SK-N-SH treated with all-trans-retinoic acid at 6 μM for 48 hours (cell line): Measurements from ENCODE around the gene PF4V1.

Source experiments
- ARNTL ChIP-seq: fragments of 450-650 bp; formaldehyde crosslinking; IDR thresholded peaks from 2 replicates; pipeline ENCODE4 v1.5.0; 2020; ENCODE audit warnings: low read depth, mild to moderate bottlenecking, moderate library complexity, borderline replicate concordance
- BACH2 ChIP-seq: fragments of 250-450 bp; sonication (Bioruptor Pico); IDR thresholded peaks from 2 replicates; pipeline ENCODE4 v1.9.0; 2021; ENCODE audit warnings: mild to moderate bottlenecking, borderline replicate concordance
- PPARA ChIP-seq: fragments of 250-450 bp; sonication (Bioruptor Pico); IDR thresholded peaks from 2 replicates; pipeline ENCODE4 v1.5.0; 2020; ENCODE audit warnings: mild to moderate bottlenecking, borderline replicate concordance
- RARB ChIP-seq: fragments of 250-450 bp; sonication (Bioruptor Pico); IDR thresholded peaks from 2 replicates; pipeline ENCODE4 v1.8.0; 2021; ENCODE audit warnings: mild to moderate bottlenecking, moderate library complexity
- ZNF565 ChIP-seq: fragments of 450-650 bp; formaldehyde crosslinking; conservative IDR thresholded peaks from 2 replicates; pipeline ENCODE4 v1.5.0; 2020; ENCODE audit warnings: low read depth, mild to moderate bottlenecking, moderate library complexity
- ZNF8 ChIP-seq: fragments of 450-650 bp; formaldehyde crosslinking; IDR thresholded peaks from 2 replicates; pipeline ENCODE4 v1.5.0; 2020; ENCODE audit warnings: mild to moderate bottlenecking, moderate library complexity
- TF ChIP-seq, protein P1 (sequence below): fragments of 250-450 bp; sonication (Bioruptor Pico); IDR thresholded peaks from 2 replicates; pipeline ENCODE4 v1.5.1; 2020; ENCODE audit warnings: low read depth, mild to moderate bottlenecking, moderate library complexity
- TF ChIP-seq, protein P2 (sequence below): fragments of 250-450 bp; sonication (Bioruptor Pico); IDR thresholded peaks from 2 replicates; pipeline ENCODE4 v1.8.0; 2020; ENCODE audit warnings: mild to moderate bottlenecking, moderate library complexity, borderline replicate concordance

DNA sequence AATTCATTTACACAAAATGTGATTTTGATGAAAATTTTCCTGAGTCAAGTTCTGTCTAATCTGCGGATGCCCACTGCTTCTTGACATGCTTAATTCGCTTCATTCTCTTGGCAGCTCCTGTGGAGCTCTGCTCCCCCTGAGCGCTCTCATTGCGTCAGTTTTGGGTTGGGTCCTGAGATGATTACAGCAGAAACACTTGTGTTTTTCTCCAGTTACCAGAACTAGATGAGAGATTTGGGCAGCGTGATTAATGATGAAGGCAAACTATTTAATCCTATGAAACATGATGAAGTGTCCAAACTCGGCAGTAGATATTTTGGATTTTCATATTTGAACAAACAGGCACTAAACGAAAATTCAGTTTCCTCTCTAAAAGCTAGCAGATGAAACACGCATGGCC is 11.9 kb downstream of the PF4V1 start:
- TF ChIP-seq, protein P1, sequence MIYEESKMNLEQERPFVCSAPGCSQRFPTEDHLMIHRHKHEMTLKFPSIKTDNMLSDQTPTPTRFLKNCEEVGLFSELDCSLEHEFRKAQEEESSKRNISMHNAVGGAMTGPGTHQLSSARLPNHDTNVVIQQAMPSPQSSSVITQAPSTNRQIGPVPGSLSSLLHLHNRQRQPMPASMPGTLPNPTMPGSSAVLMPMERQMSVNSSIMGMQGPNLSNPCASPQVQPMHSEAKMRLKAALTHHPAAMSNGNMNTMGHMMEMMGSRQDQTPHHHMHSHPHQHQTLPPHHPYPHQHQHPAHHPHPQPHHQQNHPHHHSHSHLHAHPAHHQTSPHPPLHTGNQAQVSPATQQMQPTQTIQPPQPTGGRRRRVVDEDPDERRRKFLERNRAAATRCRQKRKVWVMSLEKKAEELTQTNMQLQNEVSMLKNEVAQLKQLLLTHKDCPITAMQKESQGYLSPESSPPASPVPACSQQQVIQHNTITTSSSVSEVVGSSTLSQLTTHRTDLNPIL (CRISPR knock-in tag) = no peak
- TF ChIP-seq ZNF8 (no peak), ARNTL (no peak), PPARA (CRISPR knock-in tag) (no peak), ZNF565 (CRISPR knock-in tag) (no peak), RARB (CRISPR knock-in tag) (no peak), BACH2 (CRISPR knock-in tag) (no peak)
- TF ChIP-seq, protein P2, sequence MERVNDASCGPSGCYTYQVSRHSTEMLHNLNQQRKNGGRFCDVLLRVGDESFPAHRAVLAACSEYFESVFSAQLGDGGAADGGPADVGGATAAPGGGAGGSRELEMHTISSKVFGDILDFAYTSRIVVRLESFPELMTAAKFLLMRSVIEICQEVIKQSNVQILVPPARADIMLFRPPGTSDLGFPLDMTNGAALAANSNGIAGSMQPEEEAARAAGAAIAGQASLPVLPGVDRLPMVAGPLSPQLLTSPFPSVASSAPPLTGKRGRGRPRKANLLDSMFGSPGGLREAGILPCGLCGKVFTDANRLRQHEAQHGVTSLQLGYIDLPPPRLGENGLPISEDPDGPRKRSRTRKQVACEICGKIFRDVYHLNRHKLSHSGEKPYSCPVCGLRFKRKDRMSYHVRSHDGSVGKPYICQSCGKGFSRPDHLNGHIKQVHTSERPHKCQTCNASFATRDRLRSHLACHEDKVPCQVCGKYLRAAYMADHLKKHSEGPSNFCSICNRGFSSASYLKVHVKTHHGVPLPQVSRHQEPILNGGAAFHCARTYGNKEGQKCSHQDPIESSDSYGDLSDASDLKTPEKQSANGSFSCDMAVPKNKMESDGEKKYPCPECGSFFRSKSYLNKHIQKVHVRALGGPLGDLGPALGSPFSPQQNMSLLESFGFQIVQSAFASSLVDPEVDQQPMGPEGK = no peak
